ENCODE results near the gene NME1.
A peak's percentile ranks its signal among the peaks of the same experiment; 100 is the strongest.

DNA sequence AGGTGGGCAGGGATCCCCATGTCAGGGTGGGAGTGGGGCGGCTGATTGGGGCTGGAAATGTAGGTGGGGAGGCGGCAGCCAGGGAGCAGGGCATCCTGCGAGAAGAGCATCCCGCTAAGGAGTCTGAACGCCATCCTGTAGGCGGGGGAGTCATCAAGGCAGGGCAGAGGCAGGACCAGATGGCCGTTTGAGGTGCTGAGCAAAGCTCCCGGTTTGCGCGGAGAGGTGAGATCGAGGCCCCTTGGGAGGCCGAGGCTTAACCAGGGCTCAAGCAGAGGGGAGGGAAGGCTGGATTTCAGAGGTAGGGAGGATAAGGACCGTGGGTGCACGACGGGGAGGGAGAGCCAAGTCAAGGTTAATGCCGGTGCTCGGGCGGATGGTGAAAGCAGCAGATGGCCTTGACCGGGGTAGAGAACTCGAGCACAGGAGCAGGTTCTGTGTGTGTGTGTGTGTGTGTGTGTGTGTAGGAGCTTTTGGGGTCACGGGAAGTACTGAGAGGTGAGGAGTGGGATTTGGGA, 12.4 kb downstream of the NME1 start:
- no peak for TF ChIP-seq CTCF (IDR thresholded peaks at IDR 0.05)
- TF ChIP-seq SIN3A (IDR thresholded peaks at IDR 0.05; ENCODE audit: borderline replicate concordance, low read depth, low read length), result 0 out of 2 replicates have a peak, but pooled peaks have one; percentile 52
- TF ChIP-seq RFX5 (IDR thresholded peaks at IDR 0.05; ENCODE audit: low read length), result no peak
- TF ChIP-seq RCOR1 (IDR thresholded peaks at IDR 0.05; ENCODE audit: low read length), result no peak
- no peak for TF ChIP-seq POLR2AphosphoS5 (IDR thresholded peaks at IDR 0.05; ENCODE audit: low read depth, low read length)
- TF ChIP-seq, protein P1, sequence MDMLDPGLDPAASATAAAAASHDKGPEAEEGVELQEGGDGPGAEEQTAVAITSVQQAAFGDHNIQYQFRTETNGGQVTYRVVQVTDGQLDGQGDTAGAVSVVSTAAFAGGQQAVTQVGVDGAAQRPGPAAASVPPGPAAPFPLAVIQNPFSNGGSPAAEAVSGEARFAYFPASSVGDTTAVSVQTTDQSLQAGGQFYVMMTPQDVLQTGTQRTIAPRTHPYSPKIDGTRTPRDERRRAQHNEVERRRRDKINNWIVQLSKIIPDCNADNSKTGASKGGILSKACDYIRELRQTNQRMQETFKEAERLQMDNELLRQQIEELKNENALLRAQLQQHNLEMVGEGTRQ (IDR thresholded peaks at IDR 0.05; ENCODE audit: borderline replicate concordance, low read depth, low read length), result no peak

Measured in SK-N-SH (cell line).